Left cardiac atrium (tissue), 4 donors: ENCODE results near the gene MED22. TPM values are rescaled to one million over a fixed set of nuclear protein-coding genes. Genes with fewer than 3 reads are reported as not detected.
"Not testable (repeated sequence)": the region's sequence is repeated elsewhere in the genome, so short reads cannot be mapped to it uniquely, and the experiment has no call there.

Source experiments
- ATAC-seq, 2 donors: fragments of 200-7000 bp; cut with Tn5 transposase; one replicate each; pipeline ENCODE4 v1.9.1; 2020; ENCODE audit warnings: mild to moderate bottlenecking in 2 of 2, moderate library complexity in 2 of 2
- DNase-seq: peaks from one replicate; pipeline ENCODE4 v3.0.0-alpha.2; 2020
- intact Hi-C, 2 donors: fragments of 100-400 bp; cut with DNase I; formaldehyde crosslinking; loops; one replicate each; pipeline versions ENCODE4 v1.14.1 to v1.15.1; 2022 to 2023
- total RNA-seq, 2 donors: library from RNA; stranded (reverse); fragmentation: NEBNext Ultra II Directional; extraction: Animal tissue kit (Norgen Biotek cat#: 25700); gene quantifications; one replicate each; pipeline ENCODE4 v1.2.1, GENCODE V29; 2021
- donor health status: DM: no; HTN: yes; CAD: no.
- donor health status: DM: no; HTN: yes; CAD: no; lungs with severe emphysema.
- donor health status: DM: yes; HTN: yes; CAD: no.
- donor health status: Dilated cardiomyopathy.

The MED22 gene
- total RNA-seq, 2 donors from 2014 or later: 18.2 to 22.7 TPM

DNA sequence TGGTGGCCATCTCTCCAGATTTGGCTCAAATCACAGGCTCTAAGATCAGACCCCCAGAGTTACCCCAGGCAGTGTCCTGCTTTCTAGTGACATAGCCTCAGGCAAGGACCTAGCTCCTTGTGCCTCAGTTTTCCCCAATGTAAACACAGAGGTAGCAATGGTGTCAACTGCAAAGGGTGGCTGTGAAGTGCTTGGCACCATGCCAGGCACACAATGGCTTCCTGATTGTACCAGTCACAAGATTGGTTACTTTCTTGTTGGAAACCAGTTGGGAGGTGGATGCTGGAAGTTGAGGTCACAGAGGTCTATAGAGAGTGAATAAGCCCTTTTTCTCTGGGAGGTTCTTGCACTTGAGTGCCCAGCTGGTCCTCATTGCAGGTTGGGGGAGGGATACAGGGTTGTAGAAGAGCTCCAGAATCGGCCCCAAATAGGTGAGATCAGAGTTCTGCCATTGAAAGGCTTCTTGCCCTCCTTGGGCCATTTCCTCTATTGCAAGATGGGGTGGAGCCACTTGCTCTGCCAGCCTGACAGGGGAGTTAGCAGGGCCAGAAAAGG is 30.6 kb upstream of the MED22 start:
- ATAC-seq (no peak), DNase-seq (no peak)
- intact Hi-C loops: loop anchor here in 1 of 2 donors (5.0 kb wide), 1 partner anchor 39 kb away; the partner anchor contains the start of gene REXO4

GRCh38 chr9:133377721-133378216 is 29.8 kb upstream of the MED22 start:
- no peak for DNase-seq
- intact Hi-C loops: loop anchor here in 1 of 2 donors (5.0 kb wide), 1 partner anchor 40 kb away; the partner anchor contains the start of gene REXO4
- ATAC-seq: no peak

DNA sequence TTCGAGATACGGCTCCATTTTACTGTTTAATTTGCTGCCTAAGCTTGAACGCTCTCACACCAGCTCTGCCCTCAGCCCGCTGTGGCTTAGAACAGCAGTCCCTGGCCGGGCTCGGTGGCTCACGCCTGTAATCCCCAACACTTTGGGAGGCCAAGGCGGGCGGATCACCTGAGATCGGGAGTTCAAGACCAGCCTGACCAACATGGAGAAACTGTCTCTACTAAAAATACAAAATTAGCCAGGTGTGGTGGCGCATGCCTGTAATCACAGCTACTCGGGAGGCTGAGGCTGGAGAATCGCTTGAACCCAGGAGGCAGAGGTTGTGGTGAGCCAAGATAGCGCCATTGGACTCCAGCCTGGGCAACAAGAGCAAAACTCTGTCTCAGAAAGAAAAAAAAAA is 29.3 kb upstream of the MED22 start:
- not testable (repeated sequence) for DNase-seq, ATAC-seq
- intact Hi-C loops: loop anchor here in 1 of 2 donors (5.0 kb wide), 1 partner anchor 40 kb away; the partner anchor contains the start of gene REXO4

GRCh38 chr9:133375724-133376654 is 28.1 kb upstream of the MED22 start, which contains the start of the genes STKLD1 and SURF4:
Gene STKLD1, plus strand, starts transcription at chr9:133376366. Its CDS starts 108 bp downstream, at chr9:133376474.
Gene SURF4, minus strand, starts transcription at chr9:133376060. Its CDS starts 91 bp downstream, at chr9:133375969.
- intact Hi-C loops: loop anchor here in 1 of 2 donors (5.0 kb wide), 1 partner anchor 41 kb away; the partner anchor contains the start of gene REXO4
- ATAC-seq: peak; percentile 98

DNA sequence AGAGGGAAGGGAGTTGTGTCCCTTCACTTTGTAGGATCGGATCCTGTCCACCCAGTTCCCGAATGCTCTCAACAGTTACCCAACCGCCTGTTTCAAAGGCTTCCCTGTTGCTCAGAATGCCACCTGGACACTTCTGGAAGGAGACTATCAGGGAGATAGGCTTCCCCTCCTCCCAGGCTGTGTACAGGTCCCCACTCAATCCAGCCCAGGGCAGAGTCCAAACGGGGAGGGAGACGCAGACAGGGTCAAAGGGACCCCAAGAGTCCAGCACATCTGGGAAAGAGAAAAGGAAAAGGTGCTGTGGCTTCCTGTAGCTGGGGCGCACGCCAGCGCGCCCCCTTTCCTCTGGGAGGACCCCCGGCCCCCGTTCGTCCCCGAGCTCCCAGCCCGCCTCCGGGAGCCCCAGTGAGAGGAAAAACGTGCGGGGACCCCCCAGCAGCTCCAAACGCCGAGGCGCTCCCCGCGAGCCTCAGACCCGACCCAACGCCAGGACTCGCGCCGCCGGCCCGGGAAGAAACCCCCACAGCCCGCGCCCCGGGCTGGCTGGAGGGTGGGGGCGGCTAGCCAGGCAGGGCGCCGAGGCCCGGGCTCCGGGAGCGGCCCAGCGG is 27.3 kb upstream of the MED22 start:
- intact Hi-C loops: loop anchor here in 1 of 2 donors (5.0 kb wide), 1 partner anchor 42 kb away; the partner anchor contains the start of gene REXO4
- DNase-seq (peak; percentile 38), ATAC-seq (peak; percentile 4 to 22)

More at GRCh38 chr9:133375724-133376654, 28.1 kb upstream of the MED22 start, which contains the start of the genes STKLD1 and SURF4:
- DNase-seq: peak; percentile 97

DNA sequence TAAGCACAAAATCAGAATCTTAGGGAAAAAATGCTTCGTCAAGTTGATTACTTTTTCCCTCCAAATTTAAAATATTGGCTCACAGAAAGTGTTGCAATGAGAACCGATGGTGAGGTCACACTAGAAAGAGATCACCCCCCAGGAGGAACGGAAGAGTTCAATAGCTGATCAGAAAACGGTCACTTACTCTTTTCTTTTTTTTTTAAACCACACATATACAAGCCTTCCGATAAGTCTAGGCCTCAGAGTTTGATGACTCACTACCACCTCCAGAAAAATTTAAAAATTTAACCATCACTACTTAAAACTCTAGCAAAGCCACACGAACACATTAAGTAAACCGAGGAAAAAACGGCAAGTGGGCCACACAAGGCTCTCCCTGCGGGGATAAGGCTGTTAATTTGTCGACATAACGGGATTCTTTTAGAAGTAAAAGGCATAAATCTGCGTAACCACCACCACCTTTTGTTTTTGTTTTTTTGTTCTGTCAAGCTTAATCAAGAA is 26.7 kb upstream of the MED22 start:
- ATAC-seq (no peak), DNase-seq (no peak)
- intact Hi-C loops: loop anchor here in 1 of 2 donors (5.0 kb wide), 1 partner anchor 43 kb away; the partner anchor contains the start of gene REXO4

DNA sequence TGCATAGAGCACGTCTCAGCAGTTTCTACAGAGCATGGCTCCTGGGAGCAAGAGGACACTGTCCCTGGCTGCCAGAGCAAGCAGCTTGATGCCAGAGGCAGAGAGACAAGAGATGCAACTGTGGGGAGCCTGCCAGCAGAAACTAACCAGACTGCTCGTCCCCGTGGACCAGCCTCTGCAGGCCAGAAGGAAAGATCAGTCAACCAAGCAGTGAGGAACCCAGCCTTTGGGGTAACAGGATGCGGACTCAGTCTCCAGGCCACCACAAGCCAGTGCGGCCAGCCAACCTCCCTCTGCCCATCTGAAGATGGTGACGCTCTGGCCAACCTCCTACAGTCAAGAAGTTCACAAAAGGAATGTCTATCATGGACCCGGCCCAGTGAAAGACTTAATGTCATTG is 24.2 kb upstream of the MED22 start:
- intact Hi-C loops: no loop called here
- ATAC-seq (no peak), DNase-seq (no peak)

DNA sequence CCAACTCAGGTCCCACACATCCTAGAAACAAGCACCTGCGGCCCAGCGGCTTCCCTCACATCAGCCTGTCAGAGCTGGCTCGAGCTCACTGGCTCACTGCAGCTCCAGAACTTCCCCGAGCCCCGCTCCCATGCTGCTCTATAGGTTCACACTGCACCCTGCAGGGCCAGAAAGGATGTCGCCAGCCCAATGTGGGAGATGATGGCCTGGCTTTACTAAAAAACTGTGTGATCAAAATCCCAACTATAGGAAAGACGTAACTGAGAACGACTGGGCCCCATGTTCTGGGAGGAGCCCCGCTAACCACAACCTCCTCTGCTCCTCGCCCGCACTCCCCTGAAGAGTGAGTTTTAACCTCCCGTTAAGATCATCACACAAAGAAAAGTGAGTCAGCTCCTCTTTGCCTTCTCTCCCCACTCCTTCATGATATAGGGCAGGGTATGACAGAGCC is 23.4 kb upstream of the MED22 start:
- ATAC-seq (no peak), DNase-seq (no peak)
- intact Hi-C loops: no loop called here

DNA sequence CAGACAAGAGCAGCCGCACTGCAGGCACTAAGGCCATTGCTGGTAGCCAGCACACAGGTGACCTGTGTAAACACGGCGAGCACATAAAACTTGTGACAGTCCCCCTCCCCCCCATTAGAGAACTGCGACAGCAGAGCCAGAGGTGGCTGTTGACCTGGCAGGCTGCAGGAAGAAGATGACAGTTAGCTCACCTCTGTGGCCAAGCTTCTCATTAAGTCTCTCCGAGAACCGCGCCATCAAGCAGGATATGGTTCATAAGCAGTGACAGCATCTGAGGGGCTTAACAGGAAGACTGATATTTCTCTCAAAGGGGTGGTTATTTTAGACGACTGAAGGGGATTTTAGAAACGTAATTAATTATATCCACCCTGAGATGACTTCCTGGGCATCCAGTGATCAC is 22.8 kb upstream of the MED22 start:
- intact Hi-C loops: no loop called here
- DNase-seq (no peak), ATAC-seq (no peak)

DNA sequence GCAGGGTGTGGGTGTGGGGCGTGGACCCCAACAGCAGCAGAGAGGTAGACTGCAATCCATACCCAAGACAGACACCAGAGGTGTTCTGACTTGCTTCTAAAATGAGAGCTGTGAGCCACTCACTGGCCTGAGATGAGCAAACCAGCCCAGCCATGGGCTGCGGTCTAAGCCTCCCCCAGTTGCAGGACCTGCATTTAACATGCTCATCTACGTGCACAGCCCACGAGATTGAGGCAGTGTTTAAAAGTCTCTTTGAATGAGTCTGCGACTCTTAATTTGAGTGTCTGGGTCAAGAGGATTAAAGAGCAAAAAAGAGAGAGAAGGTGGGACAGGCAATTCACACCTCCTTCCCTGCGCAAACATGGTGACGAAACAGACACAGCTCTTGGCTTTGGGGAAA is 22.0 kb upstream of the MED22 start:
- intact Hi-C loops: no loop called here
- DNase-seq: no peak
- ATAC-seq: no peak

DNA sequence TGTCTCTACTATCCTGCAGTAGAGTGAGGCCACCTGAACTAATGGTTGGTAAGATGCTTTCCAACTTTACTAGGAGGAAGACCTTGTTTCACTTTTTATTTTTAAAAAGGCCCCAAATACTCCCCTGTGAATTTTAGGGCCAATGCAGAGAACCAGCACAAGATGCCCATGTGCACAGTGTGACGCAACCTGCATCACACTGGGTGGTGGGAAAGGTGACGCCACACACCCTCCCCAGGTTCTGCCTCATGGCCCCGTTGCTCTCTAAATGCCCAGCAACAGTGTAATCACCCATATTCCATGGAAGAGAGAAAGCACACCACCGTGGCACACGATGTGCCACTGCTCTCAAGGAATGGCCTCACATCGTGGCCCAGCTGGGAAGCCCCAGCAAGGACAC is 21.5 kb upstream of the MED22 start:
- DNase-seq (no peak), ATAC-seq (peak in 1 of 2 donors; percentile 21)
- intact Hi-C loops: no loop called here

DNA sequence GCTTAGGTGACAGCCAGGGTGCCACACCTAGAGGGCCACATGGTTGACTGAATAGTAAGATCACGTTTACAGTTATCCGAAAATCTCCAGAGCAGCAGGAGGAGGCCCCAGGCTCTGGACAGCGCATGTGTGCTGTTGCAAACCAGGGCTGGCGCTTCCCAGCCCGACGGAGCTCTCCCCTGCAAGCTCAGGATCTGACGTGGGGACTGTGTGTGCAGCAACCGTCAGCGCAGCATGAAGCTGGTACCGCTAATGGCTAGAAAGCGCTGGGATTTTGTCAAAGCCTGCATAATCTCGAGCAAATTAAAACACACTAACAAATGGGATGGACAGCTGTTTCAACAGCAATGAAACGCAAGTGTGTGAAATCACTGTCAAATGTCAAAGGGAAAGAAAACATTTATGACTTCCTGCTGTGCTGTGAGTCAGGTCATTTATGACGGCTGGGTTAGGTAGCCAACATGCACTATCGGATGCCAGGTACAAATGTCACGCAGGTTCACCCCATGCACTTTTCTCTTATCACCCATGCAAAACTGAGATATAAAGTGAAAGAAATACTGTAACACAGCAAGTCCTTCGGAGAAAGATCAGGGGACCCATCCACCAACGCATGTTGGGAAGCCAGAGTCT is 20.4 kb upstream of the MED22 start:
- intact Hi-C loops: no loop called here
- no peak for DNase-seq
- peak in 1 of 2 donors; percentile 34 for ATAC-seq

DNA sequence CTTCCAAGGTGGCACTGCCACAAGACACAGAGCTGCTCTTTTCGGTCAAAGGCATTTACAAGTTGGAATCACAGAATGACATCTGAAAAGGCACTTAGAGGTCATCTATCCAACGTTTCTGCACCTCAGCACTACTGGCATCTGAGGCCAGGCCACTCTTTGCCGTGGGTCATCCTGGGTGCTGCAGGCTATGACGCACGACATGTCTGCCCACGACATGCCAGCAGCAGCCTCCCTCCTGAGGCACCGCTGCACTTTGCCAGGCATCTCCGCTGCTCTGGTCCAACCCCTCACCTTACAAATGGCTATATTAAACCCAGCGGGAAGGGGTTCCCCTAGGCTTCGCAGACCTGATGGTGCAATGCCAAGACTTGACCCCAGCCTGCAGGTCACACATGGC is 19.8 kb upstream of the MED22 start:
- DNase-seq (no peak), ATAC-seq (no peak)
- intact Hi-C loops: no loop called here

- DNase-seq (no peak), ATAC-seq (no peak)
- intact Hi-C loops: no loop called here
Observed at GRCh38 chr9:133367221-133367620, 19.3 kb upstream of the MED22 start.

DNA sequence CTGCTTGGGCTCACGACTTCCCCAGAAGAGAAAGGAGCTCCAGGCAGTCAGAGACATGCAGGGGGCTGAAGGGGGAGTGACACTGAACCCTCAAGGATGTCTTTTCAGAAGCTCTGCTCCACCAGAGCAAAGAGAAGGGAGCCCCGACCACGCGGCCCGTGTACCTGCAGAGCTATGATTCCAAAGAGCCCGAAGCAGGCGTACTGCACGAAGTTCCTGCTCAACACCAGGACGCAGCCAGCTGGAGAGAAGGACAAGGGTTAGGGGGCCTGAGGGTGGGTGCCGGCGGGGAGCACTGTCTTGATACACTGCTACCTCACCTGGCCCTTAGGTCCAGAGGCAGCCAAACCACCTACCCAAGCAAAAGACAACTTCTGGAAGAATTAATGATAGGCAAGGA is 18.5 kb upstream of the MED22 start:
- ATAC-seq: no peak
- DNase-seq: no peak
- intact Hi-C loops: no loop called here

GRCh38 chr9:133362359-133363044 is 14.6 kb upstream of the MED22 start:
- DNase-seq: no peak
- no peak for ATAC-seq
- intact Hi-C loops: no loop called here

GRCh38 chr9:133361507-133362092 is 13.7 kb upstream of the MED22 start:
- no peak for ATAC-seq
- intact Hi-C loops: no loop called here
- DNase-seq: no peak
